NCI-H446 treated with DMSO at 0.1 percent for 48 hours (cell line): ENCODE data around the gene PTPRM.

ENCODE experiments used
- DNase-seq: peaks from one replicate; lab custom pipeline; 2025; lab: John Stamatoyannopoulos, UW

Gene PTPRM

DNA sequence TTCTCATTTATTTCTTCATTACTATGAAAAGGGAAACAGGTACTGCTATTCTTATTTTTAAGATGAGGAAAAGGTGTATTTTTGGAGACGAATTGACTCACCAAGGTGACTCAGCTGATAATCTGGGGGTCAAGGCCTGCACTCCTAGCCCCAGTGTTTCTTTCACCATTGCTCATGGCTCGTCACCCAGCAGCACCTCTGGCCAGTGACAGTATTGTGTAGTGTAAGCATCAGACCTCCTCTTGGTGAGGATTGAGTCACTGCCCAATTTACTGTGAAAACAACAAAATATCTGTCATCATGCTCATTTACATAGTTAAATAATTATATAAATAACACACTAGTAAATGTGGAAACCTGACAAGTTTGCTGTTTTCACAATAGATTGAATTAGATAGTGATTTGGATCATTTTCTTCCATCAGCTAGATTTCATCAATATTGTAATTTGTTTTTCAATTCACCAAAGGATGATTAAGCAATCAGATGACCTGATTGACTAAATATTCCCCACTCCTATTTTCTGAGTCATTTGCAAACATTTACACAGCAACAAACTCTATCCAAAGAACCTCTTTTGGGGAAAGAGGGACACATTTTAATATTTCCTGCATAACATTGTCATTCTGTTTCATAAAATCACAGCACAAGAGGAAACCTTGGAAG is 549.4 kb downstream of the PTPRM start:
- DNase-seq = no peak

GRCh38 chr18:8117006-8117371 is 549.9 kb downstream of the PTPRM start:
- DNase-seq = no peak

- no peak for DNase-seq
These were observed 554.0 kb downstream of the PTPRM start for GRCh38 chr18:8121101-8121500.

GRCh38 chr18:8121942-8122480 is 554.9 kb downstream of the PTPRM start:
- DNase-seq = no peak

DNA sequence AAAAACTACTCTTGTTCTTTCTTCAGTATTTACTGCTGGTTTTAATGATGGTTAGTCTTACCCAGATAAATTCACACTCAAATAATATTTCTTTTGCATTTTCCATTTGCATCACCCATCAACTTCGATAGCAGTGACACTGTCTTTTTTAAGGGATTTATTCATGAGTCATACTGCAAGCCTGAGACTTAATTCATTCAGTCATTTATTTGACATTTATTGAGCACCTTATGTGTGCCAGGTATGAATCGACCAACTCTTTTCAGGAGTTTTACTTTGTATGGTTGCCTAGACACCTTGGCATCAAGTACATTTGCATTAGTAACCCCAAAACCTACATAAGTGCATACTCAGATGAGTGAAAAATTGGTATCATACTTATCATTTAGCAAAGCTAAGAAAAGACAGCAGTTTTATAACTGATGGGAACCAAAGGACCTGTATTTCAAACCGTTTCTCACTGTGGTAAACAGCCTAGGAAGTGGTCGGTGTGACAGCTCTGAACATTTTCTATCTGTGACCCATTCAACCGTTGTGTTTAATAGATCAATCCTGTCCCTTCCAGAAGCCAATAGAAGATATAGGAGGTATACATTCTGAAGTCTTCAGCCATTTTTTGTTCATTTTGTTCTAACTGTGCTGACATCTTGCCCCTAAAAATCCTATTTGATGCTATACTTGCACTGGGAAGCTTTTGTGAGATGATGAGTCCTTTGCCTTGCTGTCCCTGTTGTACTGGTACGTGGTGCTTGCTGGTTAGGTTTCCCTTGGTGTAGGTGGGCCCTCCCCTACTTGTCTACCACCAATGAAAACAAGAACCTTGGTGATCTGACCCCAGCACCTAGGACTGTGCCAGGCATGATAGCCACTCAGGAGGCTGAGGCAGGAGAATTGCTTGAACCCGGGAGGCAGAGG is 557.4 kb downstream of the PTPRM start:
- DNase-seq = no peak

- no peak for DNase-seq
These were observed 563.0 kb downstream of the PTPRM start for GRCh38 chr18:8130096-8130495.

DNA sequence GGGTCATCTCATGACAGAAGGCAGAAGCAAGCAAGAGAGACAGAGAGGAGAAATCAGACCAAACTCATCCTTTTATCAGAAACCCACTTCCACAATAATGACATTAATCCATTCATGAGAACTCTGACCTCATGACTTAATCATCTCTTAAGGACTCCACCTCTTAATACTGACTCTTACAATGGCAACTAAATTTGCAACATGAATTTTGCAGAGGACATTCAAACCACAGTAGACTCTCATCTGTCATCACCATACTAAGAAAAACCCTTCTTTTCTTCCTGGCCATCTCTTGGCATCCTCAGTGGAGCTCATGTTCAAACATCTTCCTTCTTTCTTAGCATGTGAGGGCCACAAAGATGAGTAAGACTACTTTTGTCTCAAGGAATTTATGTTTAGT is 565.9 kb downstream of the PTPRM start:
- DNase-seq = no peak

DNA sequence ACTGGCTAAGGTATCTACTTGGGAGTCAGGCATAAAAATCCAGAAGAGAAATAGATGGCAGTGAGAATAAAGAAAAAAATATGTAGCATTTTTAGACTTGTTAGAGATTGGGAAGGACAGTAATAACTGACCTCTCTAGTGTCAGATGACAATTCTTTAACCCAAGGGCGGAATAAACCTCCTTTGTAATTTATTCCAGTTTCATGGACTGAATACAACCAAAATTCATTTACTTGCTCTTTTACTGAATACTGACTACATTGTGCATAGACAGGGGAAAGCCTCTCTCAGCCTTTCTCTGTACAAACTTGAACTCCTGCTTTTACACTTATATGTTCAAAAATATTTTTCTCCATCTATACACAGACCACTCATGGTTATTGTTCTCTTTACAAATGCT is 566.8 kb downstream of the PTPRM start:
- DNase-seq = no peak

- DNase-seq = no peak
These were observed 572.0 kb downstream of the PTPRM start for GRCh38 chr18:8139127-8139527.

DNA sequence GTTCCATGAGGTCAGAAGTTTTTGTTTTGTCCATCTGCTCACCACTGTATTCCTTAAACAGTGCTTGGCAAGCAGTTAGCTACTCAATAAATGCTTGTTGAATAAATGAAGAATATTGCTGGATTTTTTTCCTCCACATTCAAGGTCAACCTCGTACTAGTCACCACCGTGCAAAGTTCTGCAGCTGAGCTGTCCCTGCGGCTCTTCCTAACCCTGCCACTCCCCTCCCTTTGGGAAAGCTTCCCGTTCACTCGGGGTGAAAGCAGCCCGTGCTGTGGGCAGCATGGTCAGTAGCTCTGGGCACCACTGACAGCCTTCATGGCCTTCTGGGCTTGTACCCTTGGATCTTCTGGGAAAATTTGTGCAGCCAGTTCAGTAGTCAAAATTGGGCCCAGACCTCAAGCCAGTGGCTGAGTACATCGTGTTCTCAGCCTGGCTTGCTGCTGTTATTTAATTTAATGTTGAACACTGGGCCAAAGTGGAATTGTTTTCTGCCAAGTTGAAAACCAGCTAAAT is 572.8 kb downstream of the PTPRM start:
- no peak for DNase-seq

GRCh38 chr18:8140841-8141501 is 573.9 kb downstream of the PTPRM start:
- no peak for DNase-seq

DNA sequence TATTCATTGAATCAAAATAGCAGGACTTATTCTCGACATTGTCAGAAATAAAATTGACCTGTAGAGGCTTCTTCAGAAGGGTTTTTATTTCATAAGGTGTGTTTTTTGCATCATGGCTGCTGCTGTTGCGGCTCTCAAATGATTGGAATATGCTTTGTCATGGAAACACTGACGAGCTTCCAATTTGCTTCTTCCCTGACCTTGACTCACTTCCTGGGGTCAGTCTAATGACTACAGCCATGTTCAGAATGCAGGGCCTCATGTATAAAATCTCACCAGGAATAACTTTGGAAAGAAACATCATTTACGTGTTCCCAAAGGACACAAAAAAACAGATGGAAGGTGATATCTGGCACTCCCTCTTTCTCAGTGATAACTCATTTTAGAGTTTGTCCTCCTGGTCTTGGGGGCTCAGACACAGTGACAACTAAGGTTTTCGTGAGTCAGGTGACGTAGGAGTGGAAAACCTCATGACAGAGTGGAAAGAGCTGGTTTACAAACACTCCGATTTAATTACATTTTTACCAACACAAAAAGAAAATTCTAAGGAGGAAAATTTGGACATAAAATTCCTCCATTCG is 575.1 kb downstream of the PTPRM start:
- no peak for DNase-seq

DNA sequence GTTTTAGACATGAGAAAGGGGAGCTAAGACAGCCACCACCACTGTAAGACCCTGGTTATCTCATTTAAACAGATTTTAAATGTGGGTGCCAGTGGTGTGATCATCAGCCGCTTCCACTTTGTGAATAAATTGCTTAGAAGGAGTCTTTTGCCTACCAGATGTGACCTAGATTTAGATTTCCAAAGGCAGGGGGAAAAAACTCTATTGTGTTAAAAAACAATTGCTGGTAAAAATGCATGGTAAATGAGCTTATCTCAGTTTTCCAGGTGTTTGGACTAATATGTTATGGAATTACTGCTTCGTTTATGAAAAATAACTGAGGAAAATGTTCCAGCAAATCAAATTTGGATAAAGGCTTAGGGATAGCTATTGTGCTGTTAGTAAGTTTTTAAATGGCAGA is 575.8 kb downstream of the PTPRM start:
- no peak for DNase-seq

DNA sequence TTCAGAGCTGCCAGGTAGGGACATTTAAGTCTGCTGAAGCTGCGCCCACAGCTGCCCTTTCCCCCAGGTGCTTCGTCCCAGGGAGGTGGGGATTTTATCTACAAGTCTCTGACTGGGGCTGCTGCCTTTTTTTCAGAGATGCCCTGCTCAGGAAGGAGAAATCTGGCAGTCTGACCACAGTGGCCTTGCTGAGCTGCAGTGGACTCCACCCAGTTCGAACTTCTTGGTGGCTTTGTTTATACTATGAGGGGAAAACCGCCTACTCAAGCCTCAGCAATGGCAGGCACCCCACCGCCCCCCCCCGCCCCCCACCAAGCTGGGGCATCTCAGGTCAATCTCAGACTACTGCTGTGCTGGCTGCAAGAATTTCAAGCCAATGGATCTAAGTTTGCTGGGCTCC is 584.1 kb downstream of the PTPRM start:
- no peak for DNase-seq

GRCh38 chr18:8153887-8154583 is 586.9 kb downstream of the PTPRM start:
- no peak for DNase-seq

DNA sequence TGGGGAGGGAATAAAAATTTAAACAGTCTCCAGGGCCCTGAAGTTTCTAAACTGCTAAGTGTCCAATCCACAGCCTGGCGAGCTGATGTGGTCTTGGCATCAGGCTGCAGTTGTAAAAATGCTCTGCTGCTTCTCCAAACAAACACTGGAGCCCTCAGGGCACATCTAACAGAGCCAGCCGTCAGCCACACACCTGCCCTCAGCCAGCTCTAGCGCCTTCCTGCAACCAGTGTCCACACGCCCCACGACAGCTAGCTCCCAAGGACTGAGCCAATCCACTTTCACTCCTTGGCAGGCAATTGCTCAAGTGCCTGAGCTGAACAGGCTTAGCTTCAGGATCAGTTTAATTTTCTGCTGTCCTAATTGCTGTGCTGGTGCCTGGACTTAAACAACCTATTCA is 595.7 kb downstream of the PTPRM start:
- DNase-seq = no peak

- no peak for DNase-seq
These were observed 596.3 kb downstream of the PTPRM start for GRCh38 chr18:8163286-8163959.

GRCh38 chr18:8165095-8165494 is 598.0 kb downstream of the PTPRM start:
- no peak for DNase-seq

GRCh38 chr18:8167026-8167425 is 599.9 kb downstream of the PTPRM start:
- DNase-seq = no peak

- DNase-seq = no peak
These were observed 600.6 kb downstream of the PTPRM start for GRCh38 chr18:8167673-8168072.

- DNase-seq = no peak
These were observed 602.6 kb downstream of the PTPRM start for GRCh38 chr18:8169722-8170121.
